ENCODE data around the gene HIGD2A.

The HIGD2A gene, protein sequence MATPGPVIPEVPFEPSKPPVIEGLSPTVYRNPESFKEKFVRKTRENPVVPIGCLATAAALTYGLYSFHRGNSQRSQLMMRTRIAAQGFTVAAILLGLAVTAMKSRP

DNA sequence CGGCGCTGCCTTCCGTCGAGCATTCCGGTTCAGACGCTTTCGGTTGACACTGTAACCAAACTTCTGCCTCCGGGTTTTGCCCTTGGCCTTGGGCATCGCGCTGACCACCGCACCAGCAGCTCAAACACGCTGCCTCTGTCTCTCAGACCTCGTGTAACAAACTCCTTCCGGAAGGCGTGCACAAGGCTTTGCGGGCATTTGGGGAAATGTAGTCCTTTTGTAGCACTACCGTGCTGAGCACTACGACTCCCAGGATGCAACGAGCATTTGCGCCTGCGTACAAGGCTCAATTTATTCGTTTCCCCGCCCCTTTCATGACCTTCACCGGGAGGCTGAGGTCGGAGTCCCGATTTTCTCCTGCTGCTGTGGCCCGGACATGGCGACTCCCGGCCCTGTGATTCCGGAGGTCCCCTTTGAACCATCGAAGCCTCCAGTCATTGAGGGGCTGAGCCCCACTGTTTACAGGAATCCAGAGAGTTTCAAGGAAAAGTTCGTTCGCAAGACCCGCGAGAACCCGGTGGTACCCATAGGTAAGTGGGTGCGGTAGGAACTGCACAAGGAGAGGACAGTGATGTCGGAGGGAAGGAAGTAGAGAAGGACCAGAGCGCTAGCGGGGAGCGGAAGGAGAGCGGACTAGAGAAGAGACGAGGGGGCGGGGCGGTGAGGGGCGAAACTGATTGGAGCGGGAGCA is at the start of gene HIGD2A, which contains the start of gene NOP16:
HIGD2A (plus strand) TSS at position 308 of the 691 bp plus-strand sequence; CDS start at position 377, 69 bp downstream.
NOP16 (minus strand) TSS at position 155 of the 691 bp plus-strand sequence; CDS start at position 96, 59 bp downstream.
- DNase-seq (ENCODE audit: low spot score): peak; percentile 96
- peak; percentile 84 for FAIRE-seq

DNA sequence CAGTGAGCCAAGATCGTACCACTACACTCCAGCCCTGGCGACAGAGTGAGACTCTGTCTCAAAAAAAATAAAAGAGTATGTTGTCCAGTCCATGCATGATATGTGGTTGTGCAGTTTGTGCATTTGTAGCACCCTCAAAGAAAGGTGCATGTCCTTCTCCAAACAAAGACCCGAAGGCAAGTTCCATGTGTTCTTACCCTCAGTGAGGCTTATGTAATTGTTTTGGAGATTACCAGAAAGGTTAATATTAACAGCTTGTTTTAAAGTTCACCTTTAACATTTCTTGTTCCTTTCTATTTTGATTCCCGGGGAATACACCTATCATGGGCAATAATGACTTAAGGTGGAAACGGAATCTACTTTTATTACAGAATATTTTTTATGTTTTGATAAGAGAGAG is 49.2 kb upstream of the HIGD2A start:
- DNase-seq (ENCODE audit: low spot score) (no peak), FAIRE-seq (no peak)

DNA sequence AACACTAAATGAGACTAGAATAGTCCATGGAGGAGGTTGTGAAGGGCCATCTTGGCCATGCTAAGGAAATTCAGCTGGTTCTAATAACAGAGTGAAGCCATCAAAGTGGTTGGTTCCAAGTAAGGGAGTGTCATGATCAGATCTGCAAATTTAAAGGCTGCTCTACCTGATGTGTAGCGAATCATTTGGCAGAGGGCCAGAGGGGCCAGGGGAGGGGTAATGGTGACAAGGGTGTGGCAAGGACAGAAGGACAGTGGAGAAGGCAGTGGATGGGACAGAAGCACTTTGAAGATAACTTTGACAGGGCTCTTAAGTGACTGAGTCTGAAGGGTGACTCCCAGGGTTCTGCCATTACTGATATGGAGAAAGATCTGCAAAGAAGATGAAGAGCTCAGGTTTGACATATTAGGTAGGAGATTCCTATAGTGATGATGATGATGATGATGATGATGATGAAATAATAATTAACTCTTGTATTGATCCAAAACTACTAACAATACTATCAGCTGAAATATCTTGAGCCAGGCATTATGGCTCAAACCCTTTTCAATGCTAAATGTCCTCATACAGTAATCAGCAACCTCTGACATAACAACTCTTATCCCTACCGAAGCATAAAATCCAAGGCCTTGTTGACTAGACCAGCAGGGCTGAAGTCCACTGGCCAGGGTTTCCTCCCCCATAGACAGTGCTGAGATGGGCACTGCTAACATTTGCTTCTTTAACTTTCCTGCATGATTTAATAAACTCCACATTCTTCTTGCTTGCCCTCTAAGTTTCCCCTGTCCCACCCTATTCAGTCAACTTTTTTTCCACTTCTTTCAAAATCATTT is 47.0 kb upstream of the HIGD2A start:
- no peak for FAIRE-seq

DNA sequence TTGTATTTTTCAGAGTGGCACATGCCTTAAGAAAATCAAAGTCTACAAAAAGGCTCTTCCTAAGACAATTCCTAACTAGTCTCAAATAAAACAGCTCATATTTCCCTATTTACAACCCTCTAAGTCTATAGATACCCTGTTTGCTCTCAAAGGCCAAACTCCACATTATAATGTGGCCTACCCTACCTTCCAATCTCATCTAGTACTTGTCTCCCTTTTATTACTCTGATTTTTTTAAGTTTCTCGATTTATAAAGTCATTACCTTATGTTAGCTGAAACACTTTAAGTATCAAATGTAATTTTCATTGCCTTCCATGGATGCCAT is 46.4 kb upstream of the HIGD2A start:
- no peak for FAIRE-seq

More for the DNA sequence above, 47.0 kb upstream of the HIGD2A start:
- no peak for DNase-seq (ENCODE audit: low spot score)

DNA sequence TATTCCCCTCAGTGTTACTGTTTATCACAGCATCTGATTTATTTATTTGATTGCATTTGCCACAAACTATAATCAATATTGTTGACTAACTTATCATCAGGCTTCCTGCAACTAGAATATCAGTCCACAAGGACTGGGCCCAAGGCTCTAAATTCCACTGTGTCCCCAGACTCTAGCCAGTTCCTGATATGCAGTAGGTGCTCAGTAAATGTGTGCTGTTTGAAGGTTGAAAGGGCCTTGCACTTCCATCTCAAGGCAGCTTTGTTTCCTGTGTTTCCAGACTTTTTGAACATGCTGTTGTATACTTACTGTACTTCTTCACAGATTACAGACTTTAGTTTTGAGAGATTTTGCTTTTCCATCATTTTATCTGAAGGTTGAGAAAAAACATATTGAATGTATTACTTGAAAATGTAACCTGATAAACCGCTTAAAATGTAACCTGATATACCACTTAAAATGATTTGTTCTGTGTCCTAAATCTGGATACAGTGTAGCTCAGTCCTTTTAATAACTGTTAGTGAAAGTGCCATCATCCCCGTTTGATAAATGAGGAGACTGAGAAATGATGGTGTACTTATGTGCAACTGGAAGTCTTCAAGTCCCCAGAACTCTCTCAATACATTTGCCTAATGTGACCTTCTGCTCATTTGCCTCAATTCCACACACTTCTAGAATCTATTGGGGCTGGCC is 45.6 kb upstream of the HIGD2A start:
- no peak for DNase-seq (ENCODE audit: low spot score)
- FAIRE-seq: no peak

More for the DNA sequence above, 46.4 kb upstream of the HIGD2A start:
- DNase-seq (ENCODE audit: low spot score): no peak

DNA sequence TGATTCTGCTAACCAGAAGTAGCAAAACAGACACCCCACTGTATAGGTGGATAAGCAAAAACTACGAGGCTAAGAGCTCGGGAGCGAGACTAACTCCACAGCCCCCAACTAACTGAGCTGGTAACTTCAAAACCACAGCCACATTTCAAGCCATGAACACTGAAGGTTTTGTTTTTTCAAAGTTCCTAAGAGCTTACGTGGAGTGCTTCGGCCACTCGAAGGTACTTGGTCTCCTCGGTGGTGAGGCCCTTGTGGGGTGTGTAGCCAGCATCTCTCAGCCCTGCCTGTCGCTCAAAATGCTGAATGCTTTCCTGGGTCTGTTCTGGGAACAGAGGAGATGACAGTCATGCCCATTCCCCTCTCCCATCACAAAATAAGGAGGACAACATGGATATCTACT is 38.1 kb upstream of the HIGD2A start:
- DNase-seq (ENCODE audit: low spot score) (no peak), FAIRE-seq (no peak)

DNA sequence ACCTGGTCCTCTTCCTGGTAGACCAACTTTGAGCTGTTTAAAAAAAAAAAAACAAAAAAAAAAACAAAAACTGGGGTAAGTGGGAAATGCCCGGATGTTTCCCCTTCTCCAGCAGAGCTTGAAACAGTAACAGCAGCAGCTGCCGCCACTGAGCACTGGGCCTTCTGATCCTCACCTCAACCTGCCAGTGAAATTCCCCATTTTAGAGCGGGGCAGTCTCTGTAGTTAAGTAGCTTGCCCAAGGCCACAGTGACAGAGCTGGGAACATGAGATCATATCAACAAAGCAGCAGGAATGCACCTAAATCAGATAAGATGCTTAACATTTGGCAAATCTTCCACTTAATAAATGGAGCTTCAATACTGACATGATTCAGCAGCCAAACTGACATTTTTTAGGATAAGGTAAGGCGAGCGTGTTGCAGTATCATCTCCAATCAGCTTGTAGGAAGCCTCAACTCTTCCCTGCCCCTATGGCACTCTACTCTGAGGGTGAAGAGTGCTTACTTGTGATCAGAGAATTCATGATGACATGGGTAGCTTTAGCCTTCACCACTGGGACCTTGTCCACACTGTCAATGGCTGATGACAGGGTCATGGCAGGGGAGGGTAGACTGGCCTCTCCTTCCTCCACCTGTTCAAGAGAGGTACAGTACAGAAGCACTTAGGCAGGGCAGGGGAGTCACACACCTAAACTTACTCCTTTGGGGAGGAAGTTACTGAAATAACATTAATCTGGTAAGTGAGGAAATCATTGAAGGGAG is 36.3 kb upstream of the HIGD2A start:
- DNase-seq (ENCODE audit: low spot score): no peak
- FAIRE-seq: no peak

DNA sequence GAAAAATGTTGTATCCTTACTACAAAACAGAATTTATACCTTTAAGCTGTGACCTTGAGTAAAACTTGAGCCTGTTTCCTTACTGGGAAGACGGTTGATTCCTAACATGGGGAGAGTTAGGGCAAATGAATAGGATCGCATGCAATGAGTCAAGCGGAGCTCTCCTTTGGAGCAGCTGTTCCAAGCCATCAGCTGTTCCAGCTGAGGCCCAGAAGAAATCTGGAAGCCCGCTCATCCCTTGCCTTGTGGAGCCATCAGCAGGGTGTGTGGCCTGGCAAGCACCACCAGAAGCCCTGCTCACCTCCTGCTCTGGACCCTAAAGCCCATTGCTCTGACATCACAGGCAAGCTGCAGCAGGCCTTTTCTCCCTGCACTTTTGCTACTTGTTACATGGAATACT is 35.0 kb upstream of the HIGD2A start:
- FAIRE-seq (no peak), DNase-seq (ENCODE audit: low spot score) (no peak)

DNA sequence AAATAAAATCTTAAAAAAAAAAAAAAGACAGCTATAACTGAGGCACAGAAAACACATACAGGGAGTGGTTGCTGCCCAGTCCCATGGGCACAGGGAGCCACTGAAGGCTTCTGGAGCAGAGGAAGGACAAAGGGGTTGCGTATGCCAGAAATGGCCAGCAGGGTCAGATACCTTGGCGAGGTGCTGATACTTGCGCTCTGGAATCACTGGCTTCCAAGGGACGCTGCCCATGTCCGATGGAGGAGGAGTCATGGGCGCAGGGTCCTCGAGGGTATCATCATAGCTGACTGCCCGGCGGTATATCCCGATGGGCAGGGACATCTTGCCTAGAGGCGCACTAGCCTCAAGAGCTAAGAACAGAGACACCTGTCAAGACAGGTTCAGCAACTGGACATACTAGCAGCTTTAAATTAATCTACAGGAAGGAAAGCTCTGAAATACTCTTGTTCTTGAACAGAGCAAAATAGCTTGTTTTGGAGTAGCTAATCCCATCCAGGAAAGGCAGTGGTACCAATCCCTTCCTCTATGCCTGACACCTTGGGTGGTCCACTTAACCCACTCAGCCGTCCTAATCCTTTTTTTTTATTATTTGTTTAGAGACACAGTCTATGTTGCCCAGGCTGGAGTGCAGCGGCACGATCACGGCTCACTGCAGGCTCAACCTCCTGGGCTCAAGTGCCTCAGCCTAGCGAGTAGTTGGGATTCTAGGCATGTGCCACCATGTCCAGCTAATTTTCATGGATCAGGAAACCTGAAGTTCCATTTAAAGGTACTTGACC is 33.0 kb upstream of the HIGD2A start:
- FAIRE-seq (no peak), DNase-seq (ENCODE audit: low spot score) (no peak)

DNA sequence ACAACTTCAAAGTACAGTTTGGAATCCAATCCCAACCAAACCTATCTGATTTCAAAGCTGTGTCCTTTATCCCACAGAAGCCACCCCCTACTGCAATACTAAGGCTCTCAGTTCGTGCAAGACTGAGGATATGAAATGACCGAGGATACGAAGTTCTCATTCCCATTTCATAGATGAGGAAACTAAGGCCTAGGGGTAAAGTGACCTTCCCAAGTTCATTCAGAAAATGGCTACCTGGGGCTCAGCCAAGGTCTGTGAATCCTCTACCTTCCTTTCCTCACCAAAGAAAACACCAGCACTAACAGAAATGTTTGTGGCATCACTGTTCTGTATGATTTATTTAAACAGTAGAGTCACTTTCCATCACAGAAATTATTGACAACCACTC is 32.4 kb upstream of the HIGD2A start:
- DNase-seq (ENCODE audit: low spot score): no peak
- no peak for FAIRE-seq

DNA sequence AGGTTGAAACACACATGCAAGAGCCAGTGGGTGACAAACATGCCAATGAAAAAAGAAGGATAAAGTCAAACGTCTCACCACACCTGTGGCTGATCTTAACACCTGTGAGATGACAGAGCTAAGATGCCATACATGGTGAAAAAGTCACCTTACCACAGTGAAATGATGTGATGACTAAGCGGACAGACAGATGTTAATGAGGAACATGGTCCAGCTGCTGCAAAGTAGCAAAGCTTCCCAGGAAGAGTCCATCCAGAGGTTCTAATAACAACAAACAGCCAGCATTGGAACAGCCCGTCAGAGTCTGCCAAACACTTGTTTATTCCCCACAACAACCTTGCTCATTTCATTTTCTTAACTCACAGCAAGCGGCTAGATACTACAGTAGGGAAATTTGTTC is 28.9 kb upstream of the HIGD2A start:
- DNase-seq (ENCODE audit: low spot score) (no peak), FAIRE-seq (no peak)

DNA sequence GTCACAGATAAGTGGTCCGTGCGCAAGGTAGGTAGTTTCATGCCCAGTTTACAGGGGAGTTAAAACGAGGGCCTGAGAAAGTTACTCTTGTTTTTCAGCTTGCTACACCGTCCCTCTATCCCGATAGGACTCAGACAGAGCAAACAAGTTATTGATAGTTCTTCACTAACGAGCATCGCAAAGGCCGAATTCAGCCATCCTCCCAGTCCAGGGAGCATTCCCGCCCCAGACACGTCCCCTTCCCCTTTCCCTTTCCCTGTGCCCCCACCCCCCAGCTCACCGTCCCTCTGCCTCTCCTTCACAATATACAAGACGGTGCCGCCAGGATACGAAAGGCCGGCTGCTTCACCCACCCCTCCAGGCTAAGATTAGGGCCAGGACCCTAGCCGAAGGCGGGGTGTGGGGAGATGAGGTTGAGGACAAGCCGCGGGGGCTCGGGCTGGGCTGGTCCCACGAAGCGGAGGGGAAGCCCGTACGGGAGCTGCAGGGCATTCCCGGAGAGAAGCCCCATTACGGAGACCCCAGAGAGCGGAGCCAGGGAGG is 27.6 kb upstream of the HIGD2A start:
- FAIRE-seq (no peak), DNase-seq (ENCODE audit: low spot score) (no peak)

DNA sequence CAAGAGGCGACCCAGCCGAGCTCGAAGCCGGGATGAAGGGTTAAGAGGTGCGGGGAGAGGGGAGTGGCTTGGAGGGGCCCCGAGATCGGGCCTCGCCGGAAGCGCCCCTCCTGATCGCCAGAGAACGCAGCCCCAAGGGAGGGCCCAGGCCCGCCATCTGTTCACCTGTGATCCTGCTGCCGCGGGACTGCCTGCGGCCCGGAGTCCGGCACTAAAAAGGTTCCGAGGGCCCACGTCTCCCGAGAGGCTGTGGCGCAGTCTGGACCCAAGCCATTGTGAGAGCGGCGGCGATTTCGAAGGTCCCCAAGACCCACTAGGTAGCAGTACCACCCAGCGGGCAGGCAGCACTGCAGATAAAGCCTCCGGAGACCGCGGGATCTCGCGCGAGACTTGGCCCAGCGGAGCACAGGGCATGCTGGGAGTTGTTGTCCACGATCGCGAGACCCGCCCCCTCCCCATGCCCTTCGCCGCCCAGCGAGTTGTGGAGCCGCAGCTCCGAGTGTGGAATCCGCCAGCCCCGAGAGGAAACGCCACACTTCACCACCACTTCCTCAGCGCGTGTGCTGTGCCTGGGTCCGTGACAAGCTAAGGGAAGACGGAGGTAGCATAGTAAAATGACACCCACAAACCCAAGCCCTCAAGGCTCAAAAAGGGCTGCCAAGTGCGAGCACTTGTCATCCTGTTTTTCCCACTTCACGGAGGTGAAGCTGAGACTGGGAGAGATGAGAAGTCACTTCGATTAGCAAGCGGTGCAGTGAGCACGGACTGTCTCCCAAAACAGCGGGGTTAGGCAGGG is 26.9 kb upstream of the HIGD2A start, which contains the start of gene KIAA1191:
KIAA1191 (minus strand) TSS at position 328 of the 796 bp plus-strand sequence. CDS start 2,256 bp downstream, outside the sequence.
- FAIRE-seq (peak; percentile 10), DNase-seq (ENCODE audit: low spot score) (peak; percentile 78)

DNA sequence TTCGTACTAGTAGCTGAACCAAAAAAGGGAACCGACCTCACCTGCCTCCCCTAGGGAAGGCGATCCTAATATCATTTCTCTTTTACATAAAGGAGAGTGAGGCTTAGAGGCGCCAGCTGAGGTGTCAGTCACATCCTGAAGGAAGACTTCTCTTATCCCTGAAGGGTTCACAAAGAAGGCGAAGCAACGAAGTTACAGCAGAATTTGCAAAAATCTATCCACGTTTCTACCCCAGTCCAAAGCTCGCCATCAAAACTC is 26.4 kb upstream of the HIGD2A start:
- DNase-seq (ENCODE audit: low spot score) (no peak), FAIRE-seq (no peak)

DNA sequence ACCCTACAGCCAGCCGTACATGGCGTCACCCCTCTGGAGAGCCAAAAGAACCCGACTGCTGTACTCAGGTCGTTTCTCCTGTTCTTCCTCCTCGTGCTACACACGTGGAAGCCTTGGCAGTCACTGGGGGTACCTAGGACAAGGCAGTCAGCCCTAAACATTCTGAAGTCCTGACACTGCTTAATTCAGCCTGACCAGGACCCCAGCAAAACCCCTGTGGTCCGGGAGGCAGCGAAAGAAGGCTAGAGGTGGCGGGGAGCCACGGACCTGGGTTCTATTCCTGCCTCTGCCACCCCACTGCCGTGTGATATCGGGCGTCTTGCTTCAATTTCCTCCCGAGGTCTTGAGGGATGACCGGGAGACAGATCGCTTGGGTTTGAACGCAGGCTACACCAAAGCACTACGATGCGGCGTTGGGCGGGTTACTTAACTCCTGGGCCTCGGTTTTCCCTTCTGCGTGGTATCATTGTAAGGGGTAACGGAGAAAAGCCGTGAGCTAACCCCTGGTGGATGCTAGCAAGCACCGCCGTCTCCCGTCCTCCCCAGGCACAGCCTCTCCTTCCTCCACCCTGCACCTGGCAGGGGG is 23.7 kb upstream of the HIGD2A start:
- FAIRE-seq: no peak

DNA sequence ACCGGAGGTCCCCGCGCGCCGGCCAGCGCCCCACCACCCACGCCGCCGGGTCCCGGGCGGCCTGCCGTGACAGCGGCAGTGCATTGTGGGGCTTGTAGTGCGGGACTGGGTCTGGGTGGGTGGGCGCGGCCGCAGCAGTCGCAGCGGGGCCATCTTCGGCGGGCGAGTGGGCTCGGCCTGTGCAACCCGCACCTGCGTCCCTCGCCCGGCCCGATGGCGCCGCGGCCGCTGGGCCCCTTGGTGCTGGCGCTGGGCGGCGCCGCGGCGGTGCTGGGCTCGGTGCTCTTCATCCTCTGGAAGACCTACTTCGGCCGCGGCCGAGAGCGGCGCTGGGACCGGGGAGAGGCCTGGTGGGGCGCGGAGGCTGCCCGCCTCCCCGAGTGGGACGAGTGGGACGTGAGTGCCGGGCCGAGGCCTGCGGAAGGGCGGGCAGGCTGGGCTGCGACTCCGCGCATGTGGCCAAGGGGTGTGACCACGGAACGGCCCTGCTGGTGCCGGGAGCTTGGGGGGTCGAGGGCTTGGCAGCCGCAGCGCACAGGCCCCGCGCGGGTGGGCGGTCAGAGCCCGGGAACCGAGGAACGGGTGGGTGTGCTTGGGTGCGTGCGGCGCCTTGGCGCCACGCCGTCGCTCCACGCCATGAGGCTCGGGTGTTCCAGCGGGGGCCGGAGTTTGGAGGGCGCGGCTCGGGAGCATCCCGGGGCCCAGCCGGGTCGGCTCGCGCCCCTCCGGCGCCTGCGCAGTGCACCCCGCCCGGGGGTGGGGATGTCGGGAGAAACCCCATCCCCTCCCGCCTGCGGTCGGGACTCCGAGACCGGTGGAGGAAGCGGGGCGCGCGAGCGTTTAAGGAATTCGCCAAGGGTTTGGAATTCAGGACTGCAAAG is 23.0 kb upstream of the HIGD2A start, which contains the start of gene ARL10:
ARL10 (plus strand) TSS at position 137 of the 881 bp plus-strand sequence; CDS start at position 214, 77 bp downstream.
- DNase-seq (ENCODE audit: low spot score) (no peak), FAIRE-seq (no peak)

More for the DNA sequence above, 23.7 kb upstream of the HIGD2A start:
- no peak for DNase-seq (ENCODE audit: low spot score)

DNA sequence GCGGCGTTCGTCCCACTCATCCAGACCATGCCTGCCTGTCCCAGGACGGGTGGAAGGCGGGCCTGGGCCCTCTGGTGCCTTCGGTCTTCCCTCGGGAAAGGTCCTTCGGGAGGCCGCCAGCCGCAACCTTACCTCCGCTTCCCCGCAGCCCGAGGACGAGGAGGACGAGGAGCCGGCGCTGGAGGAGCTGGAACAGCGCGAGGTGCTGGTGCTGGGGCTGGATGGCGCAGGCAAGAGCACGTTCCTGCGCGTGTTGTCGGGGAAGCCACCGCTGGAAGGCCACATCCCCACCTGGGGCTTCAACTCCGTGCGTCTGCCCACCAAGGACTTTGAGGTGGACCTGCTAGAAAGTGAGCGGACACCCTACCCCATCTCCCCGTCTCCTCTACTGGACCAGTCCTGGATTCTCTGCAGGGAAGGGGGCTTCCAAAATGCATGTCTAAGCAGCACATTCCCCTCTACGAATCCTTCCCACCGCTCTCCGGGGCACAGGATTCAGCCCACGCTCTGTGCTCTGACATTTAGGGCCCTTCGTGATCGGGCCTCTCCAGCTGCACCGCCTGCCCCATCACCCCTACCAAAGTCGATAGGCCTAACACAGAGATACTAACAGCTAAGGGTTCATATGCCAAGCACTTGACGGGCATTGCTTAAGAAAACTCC is 22.2 kb upstream of the HIGD2A start:
- FAIRE-seq (no peak), DNase-seq (ENCODE audit: low spot score) (no peak)

Measured in RCC 7860 (cell line).